H1 (cell line): ENCODE measurements around the gene GAST. TPM values are rescaled to one million over a fixed set of nuclear protein-coding genes. Genes with fewer than 3 reads are reported as not detected.

Experiments used
- ASH2L ChIP-seq: fragments of 200-600, 300-600 bp; sonication (generic); IDR thresholded peaks from one replicate; pipeline ENCODE4 v1.7.1; 2017; ENCODE audit warnings: low read length
- BRCA1 ChIP-seq: IDR thresholded peaks from 2 replicates; pipeline ENCODE4 v1.6.1; 2012; ENCODE audit warnings: low read depth, low read length, improper control_type of control experiment
- CBX5 ChIP-seq: fragments of 300-800, 300-1000 bp; sonication (generic); IDR thresholded peaks from 2 replicates; pipeline ENCODE4 v1.7.1; 2016; ENCODE audit warnings: antibody characterized with exemption, low read length, low read depth
- CTCF ChIP-seq, 3 experiments: IDR thresholded peaks; 1 replicate in 2 of 3; 2 replicates in 1 of 3; pipeline versions ENCODE4 v1.5.1 to v1.6.1; 2011; ENCODE audit warnings: low read length in 3 of 3, mild to moderate bottlenecking in 3 of 3, inconsistent platforms in 2 of 3, low read depth in 1 of 3, moderate library complexity in 1 of 3; ENCODE audit not compliant: insufficient read depth in 1 of 3; ENCODE audit errors: control extremely low read depth in 1 of 3
- EGR1 ChIP-seq: IDR thresholded peaks from 2 replicates; pipeline ENCODE4 v1.6.1; 2011; ENCODE audit warnings: low read depth, low read length, borderline replicate concordance
- EP300 ChIP-seq, 2 experiments: IDR thresholded peaks; 1 replicate in 1 of 2; 2 replicates in 1 of 2; pipeline ENCODE4 v1.6.1; 2011 to 2012; ENCODE audit warnings: low read depth in 2 of 2, low read length in 2 of 2, mild to moderate bottlenecking in 2 of 2, borderline replicate concordance in 1 of 2, inconsistent platforms in 1 of 2, moderate library complexity in 1 of 2
- FOSL1 ChIP-seq: IDR thresholded peaks from 2 replicates; pipeline ENCODE4 v1.6.1; 2011; ENCODE audit warnings: mild to moderate bottlenecking, low read depth, low read length, moderate library complexity; ENCODE audit not compliant: insufficient read depth
- GABPA ChIP-seq: IDR thresholded peaks from 2 replicates; pipeline ENCODE4 v1.6.1; 2011; ENCODE audit warnings: mild to moderate bottlenecking, low read length, moderate library complexity, borderline replicate concordance; ENCODE audit not compliant: insufficient read depth
- HDAC6 ChIP-seq: IDR thresholded peaks from one replicate; pipeline ENCODE4 v1.7.1; 2012; ENCODE audit warnings: low read depth, mild to moderate bottlenecking, inconsistent platforms, low read length, moderate library complexity
- KDM4A ChIP-seq: IDR thresholded peaks from one replicate; pipeline ENCODE4 v1.7.1; 2012; ENCODE audit warnings: low read depth, mild to moderate bottlenecking, moderate library complexity, low read length, inconsistent platforms; ENCODE audit not compliant: severe bottlenecking
- KDM5A ChIP-seq: fragments of 200-600 bp; IDR thresholded peaks from 2 replicates; pipeline ENCODE4 v1.7.1; 2012; ENCODE audit warnings: mild to moderate bottlenecking, low read length, inconsistent platforms, mixed read lengths
- PHF8 ChIP-seq: fragments of 200-600 bp; sonication (generic); conservative IDR thresholded peaks from 2 replicates; pipeline ENCODE4 v1.7.1; 2012; ENCODE audit warnings: low read depth, mild to moderate bottlenecking, inconsistent platforms, low read length, moderate library complexity
- POLR2A ChIP-seq, 2 experiments: IDR thresholded peaks; 1 replicate in 1 of 2; 2 replicates in 1 of 2; pipeline ENCODE4 v1.6.1; 2011; ENCODE audit warnings: low read depth in 2 of 2, low read length in 2 of 2, mild to moderate bottlenecking in 2 of 2; ENCODE audit errors: control extremely low read depth in 1 of 2
- POLR2AphosphoS5 ChIP-seq: IDR thresholded peaks from 2 replicates; pipeline ENCODE4 v1.6.1; 2011; ENCODE audit warnings: low read depth, low read length
- RNF2 ChIP-seq: fragments of 200-900, 300-1000 bp; sonication (generic); IDR thresholded peaks from 2 replicates; pipeline ENCODE4 v1.7.1; 2016; ENCODE audit warnings: borderline replicate concordance, low read depth, mild to moderate bottlenecking, antibody characterized with exemption, low read length; ENCODE audit not compliant: poor library complexity, severe bottlenecking; ENCODE audit errors: missing control alignments
- RXRA ChIP-seq: IDR thresholded peaks from 2 replicates; pipeline ENCODE4 v1.6.1; 2011; ENCODE audit warnings: low read depth, mild to moderate bottlenecking, low read length, moderate library complexity; ENCODE audit not compliant: insufficient read depth
- SP2 ChIP-seq: IDR thresholded peaks from 2 replicates; pipeline ENCODE4 v1.6.1; 2012; ENCODE audit warnings: mild to moderate bottlenecking, low read length, inconsistent platforms
- SUZ12 ChIP-seq: fragments of 200-600 bp; sonication (generic); IDR thresholded peaks from 2 replicates; pipeline ENCODE4 v1.6.1; 2012; ENCODE audit warnings: mild to moderate bottlenecking, inconsistent platforms, low read length, moderate library complexity, mixed read lengths
- TAF1 ChIP-seq: IDR thresholded peaks from 2 replicates; pipeline ENCODE4 v1.6.1; 2011; ENCODE audit warnings: mild to moderate bottlenecking, low read depth, low read length
- TBP ChIP-seq: IDR thresholded peaks from 2 replicates; pipeline ENCODE4 v1.6.1; 2011; ENCODE audit warnings: low read depth, low read length, improper control_type of control experiment
- TEAD4 ChIP-seq: IDR thresholded peaks from 2 replicates; pipeline ENCODE4 v1.6.1; 2012; ENCODE audit warnings: low read depth, low read length, inconsistent platforms, mixed read lengths
- ZNF274 ChIP-seq: IDR thresholded peaks from 2 replicates; pipeline ENCODE4 v1.7.0; 2012; ENCODE audit warnings: low read length, borderline replicate concordance; ENCODE audit errors: extremely low read depth
- polyA plus RNA-seq, 7 experiments: library from polyadenylated mRNA; depleted of rRNA in 3 of 7; stranded (reverse) in 5 of 7; unstranded in 2 of 7; fragments of >200 nt in 5 of 7; fragments of 200-250 nt in 2 of 7; gene quantifications; 1 replicate in 5 of 7; 2 replicates in 1 of 7; 4 replicates in 1 of 7; pipeline versions ENCODE4 v1.2.1 to v1.2.3, GENCODE V29; 2011 to 2013; ENCODE audit warnings: missing spikeins in 2 of 7, mixed read lengths in 2 of 7
- total RNA-seq: library from RNA; stranded (reverse); fragmentation: NEBNext Ultra II Directional; extraction: Animal tissue kit (Norgen Biotek cat#: 25700); gene quantifications from 2 replicates; pipeline ENCODE4 v1.2.1, GENCODE V29; 2021

Gene GAST
- total and polyA plus RNA-seq, 2 of the 8 experiments (the other 6 are each of a cell fraction or from before 2014, with no cell fraction given) = not detected

- TF ChIP-seq EP300 (IDR thresholded peaks at IDR 0.05; ENCODE audit: borderline replicate concordance in 1 of 2, low read depth in 2 of 2, low read length in 2 of 2) (peak in 1 of 2 experiments; percentile 99; a peak in 2 of 3 replicates), CTCF (IDR thresholded peaks at IDR 0.05; ENCODE audit: control extremely low read depth in 1 of 3, insufficient read depth in 1 of 3, low read depth in 1 of 3, low read length in 3 of 3) (no peak), SUZ12 (peak; percentile 62), SP2 (no peak), PHF8 (peak; percentile 87), RNF2 (no peak), FOSL1 (no peak), TAF1 (peak; percentile 99), KDM4A (peak; percentile 69), POLR2A (IDR thresholded peaks at IDR 0.05; ENCODE audit: control extremely low read depth in 1 of 2, low read depth in 2 of 2, low read length in 2 of 2) (peak in 1 of 2 experiments; percentile 98; a peak in 2 of 3 replicates), ASH2L (peak; percentile 37), TEAD4 (no peak), BRCA1 (no peak; the same call in 1 of the 2 replicates), CBX5 (no peak), EGR1 (0 out of 2 replicates have a peak, but pooled peaks have one; percentile 34), KDM5A (no peak), TBP (peak; percentile 98), POLR2AphosphoS5 (peak; percentile 95), ZNF274 (no peak), GABPA (peak; percentile 58), RXRA (no peak), HDAC6 (no peak)
Observed at GRCh38 chr17:41734139-41734948, 22.2 kb downstream of the GAST start, which contains the start of gene HAP1 (continued).
